Ovary (tissue), 3 donors: ENCODE measurements around the gene TRA2A.
"Not testable (repeated sequence)": the region's sequence is repeated elsewhere in the genome, so short reads cannot be mapped to it uniquely, and the experiment has no call there.

Experiments used
- EP300 ChIP-seq: sonication (generic); formaldehyde crosslinking; IDR thresholded peaks from one replicate; pipeline ENCODE4 v1.6.1; 2017; ENCODE audit warnings: antibody characterized with exemption
- POLR2A ChIP-seq: fragments of 450-650 bp; IDR thresholded peaks from one replicate; pipeline ENCODE4 v1.6.1; 2017; ENCODE audit warnings: antibody characterized with exemption, mild to moderate bottlenecking, moderate library complexity
- TF ChIP-seq, protein P1 (sequence below), 3 donors: fragments of 450-650 bp in 2 of 3; fragments of 200-600 bp in 1 of 3; IDR thresholded peaks; one replicate each; pipeline versions ENCODE4 v1.5.1 to v1.8.0; 2016 to 2022; ENCODE audit warnings: antibody characterized with exemption in 3 of 3, mild to moderate bottlenecking in 1 of 3
- donor health status: DM: no; HTN: no; CAD: no.

DNA sequence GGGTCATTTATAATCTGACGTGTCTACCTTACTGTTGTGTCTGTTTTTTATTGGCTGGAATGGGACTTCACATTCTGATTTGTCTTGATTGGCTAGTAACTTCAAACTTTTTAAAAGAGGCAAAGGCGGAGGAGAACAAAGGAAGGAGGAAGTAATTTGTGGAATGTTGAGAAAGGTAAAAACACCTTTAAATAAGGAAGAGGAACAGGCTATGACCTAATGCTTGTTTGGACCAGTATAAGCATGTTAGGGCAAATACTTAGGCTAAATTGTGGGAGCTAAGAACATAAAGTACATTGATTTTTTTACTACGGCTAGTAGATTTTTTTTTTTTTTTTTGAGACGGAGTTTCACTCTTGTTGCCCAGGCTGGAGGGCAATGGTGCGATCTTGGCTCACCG lies 18.0 kb downstream of the TRA2A start:
- TF ChIP-seq EP300, POLR2A: not testable (repeated sequence)
- TF ChIP-seq, protein P1, sequence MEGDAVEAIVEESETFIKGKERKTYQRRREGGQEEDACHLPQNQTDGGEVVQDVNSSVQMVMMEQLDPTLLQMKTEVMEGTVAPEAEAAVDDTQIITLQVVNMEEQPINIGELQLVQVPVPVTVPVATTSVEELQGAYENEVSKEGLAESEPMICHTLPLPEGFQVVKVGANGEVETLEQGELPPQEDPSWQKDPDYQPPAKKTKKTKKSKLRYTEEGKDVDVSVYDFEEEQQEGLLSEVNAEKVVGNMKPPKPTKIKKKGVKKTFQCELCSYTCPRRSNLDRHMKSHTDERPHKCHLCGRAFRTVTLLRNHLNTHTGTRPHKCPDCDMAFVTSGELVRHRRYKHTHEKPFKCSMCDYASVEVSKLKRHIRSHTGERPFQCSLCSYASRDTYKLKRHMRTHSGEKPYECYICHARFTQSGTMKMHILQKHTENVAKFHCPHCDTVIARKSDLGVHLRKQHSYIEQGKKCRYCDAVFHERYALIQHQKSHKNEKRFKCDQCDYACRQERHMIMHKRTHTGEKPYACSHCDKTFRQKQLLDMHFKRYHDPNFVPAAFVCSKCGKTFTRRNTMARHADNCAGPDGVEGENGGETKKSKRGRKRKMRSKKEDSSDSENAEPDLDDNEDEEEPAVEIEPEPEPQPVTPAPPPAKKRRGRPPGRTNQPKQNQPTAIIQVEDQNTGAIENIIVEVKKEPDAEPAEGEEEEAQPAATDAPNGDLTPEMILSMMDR (IDR thresholded peaks at IDR 0.05): not testable (repeated sequence)
